Left lobe of liver (tissue), 2 donors: ENCODE results near the gene MBTPS1. TPM values are rescaled to one million over a fixed set of nuclear protein-coding genes. Genes with fewer than 3 reads are reported as not detected.

Source experiments
- ATAC-seq: fragments of 200-7000 bp; cut with Tn5 transposase; one replicate; pipeline ENCODE4 v1.9.1; 2020; ENCODE audit warnings: mild to moderate bottlenecking, moderate library complexity
- DNase-seq: peaks from one replicate; pipeline ENCODE4 v3.0.0-alpha.2; 2020; ENCODE audit warnings: low spot score
- total RNA-seq: library from RNA; stranded (reverse); gene quantifications from one replicate; pipeline ENCODE4 v1.2.1, GENCODE V29; 2021
- donor health status: DM: no; HTN: no; CAD: no; lungs with moderate emphysema.
- donor health status: DM: no; HTN: yes; CAD: no.

Gene MBTPS1
- total RNA-seq: 41.3 TPM

GRCh38 chr16:84116720-84117493, at the start of gene MBTPS1:
TSS of gene MBTPS1 (minus strand) at chr16:84116942. CDS start at chr16:84101783, 15,159 bp downstream.
- DNase-seq: peak; percentile 99
- peak; percentile 96 for ATAC-seq

GRCh38 chr16:84165746-84166145, 49.0 kb upstream of the MBTPS1 start:
- no peak for ATAC-seq

GRCh38 chr16:84161801-84162200, 45.1 kb upstream of the MBTPS1 start:
- no peak for ATAC-seq

More at GRCh38 chr16:84165746-84166145, 49.0 kb upstream of the MBTPS1 start:
- DNase-seq: no peak

GRCh38 chr16:84161037-84161436, 44.3 kb upstream of the MBTPS1 start:
- DNase-seq (no peak), ATAC-seq (no peak)

More at GRCh38 chr16:84161801-84162200, 45.1 kb upstream of the MBTPS1 start:
- no peak for DNase-seq

GRCh38 chr16:84159800-84160199, 43.1 kb upstream of the MBTPS1 start:
- no peak for DNase-seq
- ATAC-seq: no peak

- DNase-seq: no peak
- no peak for ATAC-seq
These were observed 42.3 kb upstream of the MBTPS1 start for GRCh38 chr16:84159007-84159406.

- DNase-seq (no peak), ATAC-seq (no peak)
These were observed 39.6 kb upstream of the MBTPS1 start for GRCh38 chr16:84156342-84156784.

GRCh38 chr16:84155771-84156170, 39.0 kb upstream of the MBTPS1 start:
- no peak for DNase-seq
- ATAC-seq: no peak

- DNase-seq: no peak
- ATAC-seq: no peak
These were observed 38.5 kb upstream of the MBTPS1 start for GRCh38 chr16:84155226-84155625.

- DNase-seq (no peak), ATAC-seq (no peak)
These were observed 37.0 kb upstream of the MBTPS1 start for GRCh38 chr16:84153660-84154214.

GRCh38 chr16:84150926-84151325, 34.2 kb upstream of the MBTPS1 start:
- DNase-seq: no peak
- no peak for ATAC-seq

GRCh38 chr16:84144859-84145639, 28.3 kb upstream of the MBTPS1 start, which contains the start of the genes DNAAF1 and HSDL1:
TSS of gene DNAAF1 (plus strand) at chr16:84145308. CDS start at chr16:84145441, 133 bp downstream.
TSS of gene HSDL1 (minus strand) at chr16:84145177. CDS start at chr16:84131321, 13,856 bp downstream.
- peak; percentile 97 for ATAC-seq
- DNase-seq: peak; percentile 94

- ATAC-seq: peak; percentile 64
- DNase-seq: peak; percentile 47
These were observed 27.6 kb upstream of the MBTPS1 start for GRCh38 chr16:84144209-84144858.

GRCh38 chr16:84143784-84144199, 27.1 kb upstream of the MBTPS1 start:
- ATAC-seq (peak; percentile 16), DNase-seq (no peak)

- DNase-seq (no peak), ATAC-seq (no peak)
These were observed 26.3 kb upstream of the MBTPS1 start for GRCh38 chr16:84143081-84143480.

- DNase-seq (no peak), ATAC-seq (no peak)
These were observed 24.5 kb upstream of the MBTPS1 start for GRCh38 chr16:84141143-84141670.

- no peak for ATAC-seq
- DNase-seq: no peak
These were observed 23.0 kb upstream of the MBTPS1 start for GRCh38 chr16:84139628-84140258.

- DNase-seq: no peak
- no peak for ATAC-seq
These were observed 22.3 kb upstream of the MBTPS1 start for GRCh38 chr16:84138824-84139627.

- DNase-seq (no peak), ATAC-seq (no peak)
These were observed 21.7 kb upstream of the MBTPS1 start for GRCh38 chr16:84138500-84138823.
